Subcutaneous adipose tissue (tissue), 4 donors: Measurements from ENCODE around the gene LRRC1. TPM values are rescaled to one million over a fixed set of nuclear protein-coding genes. Genes with fewer than 3 reads are reported as not detected.

Experiments
- CTCF ChIP-seq: fragments of 450-650 bp; IDR thresholded peaks from one replicate; pipeline ENCODE4 v1.5.1; 2016; ENCODE audit warnings: low read depth, mild to moderate bottlenecking, control low read depth, antibody characterized with exemption, moderate library complexity
- total RNA-seq, 4 donors: library from RNA; depleted of rRNA; stranded (reverse); fragments of >200 nt; gene quantifications; one replicate each; pipeline ENCODE4 v1.1.0, GENCODE V29; 2016

Gene LRRC1
- total RNA-seq, 4 donors from 2014 or later = 10.5 to 28.3 (median 18.0) TPM

- TF ChIP-seq CTCF = no peak
Measured at GRCh38 chr6:53892707-53893106, 97.9 kb downstream of the LRRC1 start.

GRCh38 chr6:53894091-53894490 is 99.3 kb downstream of the LRRC1 start:
- no peak for TF ChIP-seq CTCF

- no peak for TF ChIP-seq CTCF
Measured at GRCh38 chr6:53896196-53896595, 101.4 kb downstream of the LRRC1 start.

GRCh38 chr6:53898026-53898795 is 103.4 kb downstream of the LRRC1 start:
- TF ChIP-seq CTCF = no peak

- no peak for TF ChIP-seq CTCF
Measured at GRCh38 chr6:53899512-53899911, 104.7 kb downstream of the LRRC1 start.

GRCh38 chr6:53903357-53903756 is 108.6 kb downstream of the LRRC1 start:
- no peak for TF ChIP-seq CTCF

- TF ChIP-seq CTCF = no peak
Measured at GRCh38 chr6:53906103-53906502, 111.3 kb downstream of the LRRC1 start.
